ENCODE results near the gene ZSCAN9. TPM values are rescaled to one million over a fixed set of nuclear protein-coding genes. Genes with fewer than 3 reads are reported as not detected.
A peak's percentile ranks its signal among the peaks of the same experiment; 100 is the strongest.

The ZSCAN9 gene
- total and polyA plus RNA-seq, 2 donors (not counting 3 experiments of a cell fraction or from before 2014, with no cell fraction given) = 11.7 to 18.0 TPM

DNA sequence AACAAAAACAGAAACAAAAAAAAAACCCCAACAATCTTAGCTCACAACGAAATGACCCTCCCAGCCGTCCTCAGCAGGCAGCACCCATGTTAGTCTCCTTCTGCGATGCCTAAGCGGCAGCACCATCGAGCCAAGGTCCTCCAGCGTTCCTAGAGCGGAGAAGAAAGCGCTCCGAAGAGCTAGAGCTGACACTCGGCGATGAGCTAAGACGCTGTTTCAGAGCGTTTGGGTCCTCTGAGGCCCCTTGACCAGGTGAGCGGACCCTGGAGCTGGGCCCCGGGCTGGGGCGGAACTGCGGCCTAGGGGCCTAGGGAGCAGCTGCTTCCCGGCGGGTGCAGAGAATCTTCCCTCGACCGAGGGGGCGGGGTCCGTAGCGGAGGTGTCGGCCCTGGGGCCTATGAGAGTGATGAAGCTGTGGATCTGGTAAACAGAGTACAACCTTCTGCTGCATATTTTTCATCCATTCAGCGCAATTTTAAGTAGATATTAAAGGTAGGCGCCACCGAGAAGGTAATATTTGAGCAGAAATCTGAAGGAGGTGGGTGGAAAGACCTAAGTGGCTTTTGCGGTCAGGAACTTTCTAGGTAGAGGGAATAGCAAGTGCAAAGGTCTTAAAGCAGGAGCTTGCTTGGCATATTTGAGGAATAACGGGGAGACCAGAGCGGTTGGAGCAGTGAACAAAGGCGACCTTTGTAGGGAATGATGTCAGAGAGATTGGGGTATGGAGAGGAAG lies 42.1 kb downstream of the ZSCAN9 start, which contains the start of gene ZSCAN26:
Gene ZSCAN26, plus strand, starts transcription at position 182 of the 733 bp plus-strand sequence. CDS start 4,777 bp downstream, outside the sequence.
- Histone ChIP-seq H2AFZ (ENCODE audit: low read depth, low read length) (peak within 1 kb of the TSS; percentile 74), H3K9ac (replicated peaks; ENCODE audit: extremely low read depth, insufficient read depth, low read length) (peak within 1 kb of the TSS; percentile 93), H3K27me3 (ENCODE audit: control insufficient read depth in 2 of 2, insufficient read depth in 2 of 2, low read length in 2 of 2) (peaks cover 0 to 3% of the 10 kb centered on the region in 2 experiments), H3K4me2 (ENCODE audit: insufficient read depth, low read length) (peak within 1 kb of the TSS; percentile 97), H3K4me1 (ENCODE audit: control insufficient read depth, extremely low read depth, insufficient read depth, low read length) (peaks cover 35% of the 10 kb centered on the region), H3K9me1 (replicated peaks; ENCODE audit: control insufficient read depth, extremely low read depth, insufficient read depth, low read length) (peaks cover 2% of the 10 kb centered on the region), H4K20me1 (replicated peaks; ENCODE audit: control insufficient read depth, extremely low read depth, insufficient read depth, low read length) (no peaks in the 10 kb centered on the region), H3K4me3 (replicated peaks in 1 of 3; ENCODE audit: insufficient read depth in 1 of 3, low read depth in 1 of 3, low read length in 3 of 3) (peak within 1 kb of the TSS; percentile 73 to 96 (median 85)), H3K79me2 (ENCODE audit: control insufficient read depth, insufficient read depth, low read length) (peaks cover 12% of the 10 kb centered on the region), H3K36me3 (ENCODE audit: control insufficient read depth in 2 of 2, extremely low read depth in 1 of 2, insufficient read depth in 2 of 2, low read length in 2 of 2) (peaks cover 2 to 4% of the 10 kb centered on the region in 2 experiments), H3K9me3 (replicated peaks; ENCODE audit: control insufficient read depth, insufficient read depth, low read length) (no peaks in the 10 kb centered on the region), H3K27ac (ENCODE audit: insufficient read depth, low read depth, low read length) (peak within 1 kb of the TSS; percentile 71)
- CTCF ChIA-PET = interaction anchor here (0.7 to 2.4 kb wide), 10 partner anchors 10 to 132 kb away, joined by 3 to 17 read pairs (median 4); partner anchors contain the start of genes PGBD1, ZKSCAN4 and ZKSCAN8
- TSS peak; percentile 75 for BruUV-seq (replicated peaks)
- intact Hi-C loops (cut with micrococcal nuclease) = loop anchor here (1.0 to 2.0 kb wide), 6 partner anchors 14 to 143 kb away; partner anchors contain the start of genes PGBD1, ZKSCAN3, ZKSCAN4 and ZSCAN16
- TF ChIP-seq, protein P1, sequence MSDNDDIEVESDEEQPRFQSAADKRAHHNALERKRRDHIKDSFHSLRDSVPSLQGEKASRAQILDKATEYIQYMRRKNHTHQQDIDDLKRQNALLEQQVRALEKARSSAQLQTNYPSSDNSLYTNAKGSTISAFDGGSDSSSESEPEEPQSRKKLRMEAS (IDR thresholded peaks at IDR 0.05; ENCODE audit: insufficient read depth, insufficient read length) = no peak
- TF ChIP-seq EZH2 (IDR thresholded peaks at IDR 0.05; ENCODE audit: borderline replicate concordance, low read depth, low read length, severe bottlenecking) (no peak), POLR2AphosphoS5 (IDR thresholded peaks at IDR 0.05; ENCODE audit: insufficient read depth, low read depth, low read length) (peak; percentile 60), GATA2 (IDR thresholded peaks at IDR 0.05; ENCODE audit: insufficient read depth, insufficient read length, low read depth, low read length) (no peak), MYC (IDR thresholded peaks at IDR 0.05; ENCODE audit: low read depth, low read length) (no peak), CTCF (IDR thresholded peaks at IDR 0.05; ENCODE audit: extremely low read depth in 1 of 2, insufficient read depth in 1 of 2, low read depth in 1 of 2, low read length in 2 of 2) (no peak), JUN (IDR thresholded peaks at IDR 0.05; ENCODE audit: borderline replicate concordance, insufficient read depth, insufficient read length, low read depth) (no peak), FOS (IDR thresholded peaks at IDR 0.05; ENCODE audit: borderline replicate concordance, insufficient read depth, low read length) (no peak), POLR2A (IDR thresholded peaks at IDR 0.05; ENCODE audit: low read depth, low read length) (peak; percentile 81)
- POLR2A ChIA-PET = interaction anchor here (0.6 to 2.5 kb wide), 13 partner anchors 12 to 1135 kb away, joined by 3 to 13 read pairs (median 5); partner anchors contain the start of genes PGBD1, ZKSCAN4, ZKSCAN8 and ZSCAN31
- peak; percentile 92 for DNase-seq (ENCODE audit: low read depth, low spot score)
- FAIRE-seq = peak; percentile 76
- dilution Hi-C loops (cut with MboI; ENCODE audit: extremely low pct_ligation_motif_present, low sequenced_read_pairs) = no loop called here
